ENCODE results near the gene NCF4.

NCF4 gene

DNA sequence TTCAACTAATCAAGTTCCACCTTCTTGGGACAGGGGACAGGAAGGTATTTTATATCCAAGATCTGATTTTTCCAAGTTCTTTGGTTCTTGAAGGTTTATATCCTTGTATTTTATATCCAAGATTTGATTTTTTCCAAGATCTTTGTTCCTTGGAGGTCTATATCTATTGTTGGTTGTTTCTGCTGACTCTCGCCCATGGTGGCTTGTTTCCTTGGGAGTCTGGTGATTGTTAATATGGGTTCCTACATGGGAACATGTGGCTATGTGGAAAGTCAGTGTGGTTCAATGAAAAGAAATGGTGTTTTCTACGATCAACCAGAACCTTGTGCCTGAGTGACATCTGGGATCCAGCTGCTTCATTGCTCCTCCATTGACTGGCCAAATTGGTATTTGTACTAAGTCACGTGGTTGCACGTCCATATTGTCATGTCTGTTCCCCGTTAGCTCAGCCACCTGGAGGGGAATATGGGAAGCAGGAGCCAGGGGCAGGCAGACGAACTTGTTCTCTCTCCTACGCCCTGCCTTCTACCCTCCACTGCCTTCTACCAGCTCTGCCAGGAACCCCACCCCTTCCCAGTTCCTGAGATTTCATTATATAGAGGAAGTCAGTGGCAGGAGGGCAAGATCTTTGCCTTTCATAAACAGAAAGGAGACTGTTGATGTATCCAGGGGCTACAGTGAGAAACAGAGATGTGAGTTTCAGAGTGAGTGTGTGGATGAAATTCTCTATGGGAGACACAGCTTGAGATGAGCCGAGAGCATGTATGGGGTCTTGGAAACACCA is 41.5 kb downstream of the NCF4 start:
- FAIRE-seq (no peak), DNase-seq (ENCODE audit: insufficient read length, low spot score) (no peak)
- no peak for TF ChIP-seq POLR2A (IDR thresholded peaks at IDR 0.05; ENCODE audit: low read depth, low read length)

- no peak for FAIRE-seq
- TF ChIP-seq POLR2A (IDR thresholded peaks at IDR 0.05; ENCODE audit: low read depth, low read length), result no peak
Observed at GRCh38 chr22:36904260-36904880, 43.6 kb downstream of the NCF4 start.

DNA sequence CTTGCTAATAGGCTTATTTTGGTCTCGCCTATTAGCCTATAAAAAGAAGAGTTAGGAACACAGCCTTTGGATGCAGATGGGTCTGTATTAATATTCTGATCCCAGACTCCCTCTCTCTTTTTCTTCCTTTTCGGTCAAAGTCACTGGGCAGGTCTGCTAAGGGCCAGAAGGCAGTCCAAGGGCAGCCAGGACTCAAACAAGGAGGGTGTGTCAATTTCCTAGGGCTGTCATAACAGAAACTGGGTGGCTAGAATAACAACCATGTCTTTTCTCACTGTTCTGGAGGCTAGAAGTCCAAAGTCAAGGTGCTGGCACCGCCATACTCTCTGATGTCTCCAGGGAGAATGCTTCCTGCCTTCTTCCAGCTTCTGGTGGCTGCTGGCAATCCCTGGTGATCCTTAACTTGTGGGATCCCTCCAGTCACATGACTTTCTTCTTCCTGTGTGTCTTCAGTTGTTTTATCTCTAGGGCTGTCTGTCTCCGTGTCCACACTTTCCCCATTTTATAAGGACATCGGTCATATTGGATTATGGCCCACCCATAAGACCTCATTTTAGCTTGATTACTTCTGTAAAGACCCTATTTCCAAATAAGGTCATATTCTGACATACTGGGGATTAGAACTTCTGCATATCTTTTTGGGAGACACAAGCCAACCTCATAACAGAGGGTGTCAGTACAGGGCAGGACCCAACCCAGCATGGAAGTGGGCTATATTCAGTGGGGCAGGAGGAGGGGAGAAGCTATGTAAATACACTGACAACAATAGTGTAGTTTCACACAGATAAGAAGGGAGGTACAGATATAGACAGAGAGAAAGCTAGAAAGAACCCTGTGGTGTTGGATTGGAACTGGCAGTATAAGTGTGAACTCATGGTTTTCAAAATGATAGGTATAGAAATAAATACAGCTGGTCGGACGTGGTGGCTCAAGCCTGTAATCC is 46.7 kb downstream of the NCF4 start:
- DNase-seq (ENCODE audit: insufficient read length, low spot score), result no peak
- no peak for TF ChIP-seq POLR2A (IDR thresholded peaks at IDR 0.05; ENCODE audit: low read depth, low read length)
- no peak for FAIRE-seq

More at GRCh38 chr22:36904260-36904880, 43.6 kb downstream of the NCF4 start:
- DNase-seq (ENCODE audit: insufficient read length, low spot score), result no peak

DNA sequence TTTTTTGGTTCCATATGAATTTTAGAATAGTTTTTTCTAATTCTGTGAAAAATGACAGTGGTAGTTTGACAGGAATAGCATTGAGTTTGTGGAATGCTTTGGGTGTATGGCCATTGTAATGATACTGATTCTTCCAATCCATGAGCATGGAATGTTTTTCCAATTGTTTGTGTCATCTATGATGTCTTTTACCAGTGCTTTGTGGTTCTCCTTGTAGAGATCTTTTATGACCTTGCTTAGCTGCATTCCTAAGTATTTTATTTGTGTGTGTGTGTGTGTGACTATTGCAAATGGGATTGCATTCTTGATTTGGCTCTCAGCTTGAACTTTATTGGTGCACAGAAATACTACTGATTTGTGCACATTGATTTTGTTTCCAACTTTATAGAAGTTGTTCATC is 49.7 kb downstream of the NCF4 start:
- FAIRE-seq (no peak), DNase-seq (ENCODE audit: insufficient read length, low spot score) (no peak)
- no peak for TF ChIP-seq POLR2A (IDR thresholded peaks at IDR 0.05; ENCODE audit: low read depth, low read length)

DNA sequence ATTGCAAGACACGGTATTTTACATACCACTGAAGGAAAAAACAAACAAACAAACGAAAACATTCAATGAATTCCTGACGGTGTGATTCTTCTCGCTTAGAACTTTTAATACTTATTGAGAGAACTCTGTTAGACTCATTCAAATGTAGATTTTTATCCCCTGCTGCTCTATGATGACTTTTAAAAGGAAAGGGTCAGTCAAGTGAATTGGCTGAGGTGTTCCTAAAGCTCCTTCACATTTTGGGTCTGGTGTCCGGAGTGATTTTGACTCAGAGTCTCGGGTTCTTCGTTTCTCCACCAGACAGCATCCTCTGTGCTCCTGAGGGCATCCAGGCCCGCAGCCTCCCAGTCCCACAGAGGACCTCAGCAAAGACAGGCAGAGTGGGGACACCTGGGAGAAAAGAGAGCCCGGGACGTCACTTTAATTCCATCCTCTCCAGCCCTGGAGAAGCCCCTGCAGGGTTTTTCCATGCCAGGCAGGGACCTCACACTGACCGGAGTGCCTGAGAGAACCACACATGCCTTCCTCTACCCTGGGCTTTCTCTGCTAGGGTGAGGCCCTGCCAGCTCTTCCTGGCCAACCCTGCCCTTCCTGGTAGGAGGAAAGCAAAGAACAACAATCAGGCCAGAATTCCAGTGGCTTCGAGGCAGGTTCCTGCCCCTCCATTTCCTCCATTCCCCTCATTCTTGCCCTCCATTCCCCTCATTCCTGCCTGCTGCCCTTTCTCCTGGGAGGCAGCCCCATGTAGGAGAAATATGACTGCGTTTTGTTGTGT is 51.3 kb downstream of the NCF4 start:
- no peak for FAIRE-seq
- no peak for DNase-seq (ENCODE audit: insufficient read length, low spot score)
- TF ChIP-seq POLR2A (IDR thresholded peaks at IDR 0.05; ENCODE audit: low read depth, low read length), result no peak

GRCh38 chr22:36912694-36913426 is 52.1 kb downstream of the NCF4 start:
- DNase-seq (ENCODE audit: insufficient read length, low spot score) (no peak), FAIRE-seq (no peak)

GRCh38 chr22:36913427-36914389 is 52.9 kb downstream of the NCF4 start, which contains the start of gene CSF2RB:
Gene CSF2RB, plus strand, starts transcription at chr22:36913628. Its CDS starts 8,580 bp downstream, at chr22:36922208.
- DNase-seq (ENCODE audit: insufficient read length, low spot score), result no peak
- no peak for FAIRE-seq
- no peak for TF ChIP-seq POLR2A (IDR thresholded peaks at IDR 0.05; ENCODE audit: low read depth, low read length)

More at GRCh38 chr22:36912694-36913426, 52.1 kb downstream of the NCF4 start:
- no peak for TF ChIP-seq POLR2A (IDR thresholded peaks at IDR 0.05; ENCODE audit: low read depth, low read length)

- DNase-seq (ENCODE audit: insufficient read length, low spot score), result no peak
- no peak for FAIRE-seq
- no peak for TF ChIP-seq POLR2A (IDR thresholded peaks at IDR 0.05; ENCODE audit: low read depth, low read length)
Observed at GRCh38 chr22:36914390-36914752, 53.6 kb downstream of the NCF4 start.

DNA sequence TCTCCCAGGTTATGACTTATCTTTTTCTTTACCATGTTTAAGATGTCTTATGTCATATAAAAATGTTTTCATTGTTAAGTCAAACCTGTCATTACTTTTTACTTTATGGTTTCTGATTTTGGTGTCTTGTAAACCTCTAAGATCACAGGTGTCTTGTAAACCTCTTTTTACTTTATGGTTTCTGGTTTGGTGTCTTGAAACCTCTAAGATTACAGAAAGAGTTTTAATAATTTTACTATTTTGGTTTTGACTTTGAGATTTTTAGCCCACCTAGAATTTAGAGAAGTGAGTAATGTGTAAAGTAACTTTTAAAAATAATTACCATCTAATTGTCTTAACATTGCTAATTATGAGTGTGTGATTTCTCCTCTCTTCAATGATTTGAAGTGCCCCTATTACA is 55.2 kb downstream of the NCF4 start:
- DNase-seq (ENCODE audit: insufficient read length, low spot score), result no peak
- TF ChIP-seq POLR2A (IDR thresholded peaks at IDR 0.05; ENCODE audit: low read depth, low read length), result no peak
- no peak for FAIRE-seq

GRCh38 chr22:36918586-36919284 is 57.9 kb downstream of the NCF4 start:
- FAIRE-seq (no peak), DNase-seq (ENCODE audit: insufficient read length, low spot score) (no peak)
- TF ChIP-seq POLR2A (IDR thresholded peaks at IDR 0.05; ENCODE audit: low read depth, low read length), result no peak

All from H54 (cell line).